Measurements from ENCODE around the gene ABHD17C.

The ABHD17C gene

DNA sequence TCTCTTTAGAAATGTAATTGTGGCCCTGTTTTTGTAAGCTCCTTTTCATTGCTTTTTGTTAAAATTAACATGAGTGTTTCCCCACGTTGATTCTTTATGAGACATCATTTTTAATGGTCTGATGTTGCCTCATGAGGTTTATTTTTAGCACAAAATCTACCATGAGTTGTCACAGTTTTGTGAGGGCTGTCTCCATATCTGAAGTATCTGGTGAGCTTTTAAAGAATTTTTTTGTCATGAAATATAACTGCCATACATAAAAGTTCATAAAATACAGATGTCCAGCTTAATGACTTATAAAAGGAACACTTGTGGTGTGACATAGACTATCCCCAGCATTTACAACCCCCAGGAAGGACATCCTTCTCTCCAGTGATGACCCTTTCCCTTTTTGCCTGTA is 49.7 kb downstream of the ABHD17C start:
- Histone ChIP-seq H3K27me3 (ENCODE audit: low read length) (no peaks in the 10 kb centered on the region), H3K9ac (ENCODE audit: low read length) (no peak overlapping the region), H3K36me3 (ENCODE audit: low read length) (no peaks in the 10 kb centered on the region), H3K27ac (ENCODE audit: low read depth, low read length) (no peak overlapping the region), H3K79me2 (ENCODE audit: insufficient read depth, low read length) (no peaks in the 10 kb centered on the region), H3K9me3 (ENCODE audit: insufficient read depth, low read length) (no peaks in the 10 kb centered on the region), H4K20me1 (ENCODE audit: low read depth, low read length) (no peaks in the 10 kb centered on the region), H2AFZ (ENCODE audit: low read depth, low read length, severe bottlenecking) (no peak overlapping the region), H3K4me3 (ENCODE audit: insufficient read depth, low read length, poor library complexity, severe bottlenecking) (no peak overlapping the region), H3K4me2 (ENCODE audit: low read depth, low read length, poor library complexity, severe bottlenecking) (no peak overlapping the region), H3F3A (ENCODE audit: insufficient read depth) (no peaks in the 10 kb centered on the region), H3K9me2 (replicated peaks; ENCODE audit: insufficient read depth, low read length) (no peaks in the 10 kb centered on the region)
- TF ChIP-seq, protein P1, sequence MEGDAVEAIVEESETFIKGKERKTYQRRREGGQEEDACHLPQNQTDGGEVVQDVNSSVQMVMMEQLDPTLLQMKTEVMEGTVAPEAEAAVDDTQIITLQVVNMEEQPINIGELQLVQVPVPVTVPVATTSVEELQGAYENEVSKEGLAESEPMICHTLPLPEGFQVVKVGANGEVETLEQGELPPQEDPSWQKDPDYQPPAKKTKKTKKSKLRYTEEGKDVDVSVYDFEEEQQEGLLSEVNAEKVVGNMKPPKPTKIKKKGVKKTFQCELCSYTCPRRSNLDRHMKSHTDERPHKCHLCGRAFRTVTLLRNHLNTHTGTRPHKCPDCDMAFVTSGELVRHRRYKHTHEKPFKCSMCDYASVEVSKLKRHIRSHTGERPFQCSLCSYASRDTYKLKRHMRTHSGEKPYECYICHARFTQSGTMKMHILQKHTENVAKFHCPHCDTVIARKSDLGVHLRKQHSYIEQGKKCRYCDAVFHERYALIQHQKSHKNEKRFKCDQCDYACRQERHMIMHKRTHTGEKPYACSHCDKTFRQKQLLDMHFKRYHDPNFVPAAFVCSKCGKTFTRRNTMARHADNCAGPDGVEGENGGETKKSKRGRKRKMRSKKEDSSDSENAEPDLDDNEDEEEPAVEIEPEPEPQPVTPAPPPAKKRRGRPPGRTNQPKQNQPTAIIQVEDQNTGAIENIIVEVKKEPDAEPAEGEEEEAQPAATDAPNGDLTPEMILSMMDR (IDR thresholded peaks at IDR 0.05; ENCODE audit: insufficient read depth, low read length, poor library complexity, severe bottlenecking), result no peak
- TF ChIP-seq EZH2phosphoT487 (conservative IDR thresholded peaks at IDR 0.05; ENCODE audit: low read length), result no peak

DNA sequence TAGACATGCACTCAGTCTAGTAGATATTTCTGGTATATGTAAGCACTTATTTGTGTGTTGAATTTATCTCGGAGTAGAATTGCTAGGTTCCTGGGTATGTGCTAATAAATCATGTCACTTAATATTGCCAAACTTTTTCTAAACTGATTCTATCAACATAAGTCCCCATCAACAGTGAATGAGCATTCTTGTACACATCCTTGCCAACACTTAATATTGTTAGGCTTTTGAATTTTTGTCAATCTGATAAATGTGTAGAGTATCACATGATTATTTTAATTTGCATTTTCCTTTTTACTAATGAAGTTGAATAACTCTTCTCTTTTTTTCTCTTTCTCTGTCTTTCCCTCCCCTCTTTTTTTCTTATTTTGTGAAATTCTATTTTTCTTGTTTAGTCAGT is 50.8 kb downstream of the ABHD17C start:
- H2AFZ ChIP-seq (ENCODE audit: low read depth, low read length, severe bottlenecking), result no peak overlapping the region
- H3K9ac ChIP-seq (ENCODE audit: low read length), result no peak overlapping the region
- no peaks in the 10 kb centered on the region for H3K27me3 ChIP-seq (ENCODE audit: low read length)
- H4K20me1 ChIP-seq (ENCODE audit: low read depth, low read length), result no peaks in the 10 kb centered on the region
- no peaks in the 10 kb centered on the region for H3K9me2 ChIP-seq (replicated peaks; ENCODE audit: insufficient read depth, low read length)
- H3K36me3 ChIP-seq (ENCODE audit: low read length), result no peaks in the 10 kb centered on the region
- H3K79me2 ChIP-seq (ENCODE audit: insufficient read depth, low read length), result no peaks in the 10 kb centered on the region
- H3K4me3 ChIP-seq (ENCODE audit: insufficient read depth, low read length, poor library complexity, severe bottlenecking), result no peak overlapping the region
- H3K9me3 ChIP-seq (ENCODE audit: insufficient read depth, low read length), result no peaks in the 10 kb centered on the region
- H3F3A ChIP-seq (ENCODE audit: insufficient read depth), result no peaks in the 10 kb centered on the region
- H3K27ac ChIP-seq (ENCODE audit: low read depth, low read length), result no peak overlapping the region
- TF ChIP-seq, protein P1 (IDR thresholded peaks at IDR 0.05; ENCODE audit: insufficient read depth, low read length, poor library complexity, severe bottlenecking), result no peak
- TF ChIP-seq EZH2phosphoT487 (conservative IDR thresholded peaks at IDR 0.05; ENCODE audit: low read length), result no peak
- no peak overlapping the region for H3K4me2 ChIP-seq (ENCODE audit: low read depth, low read length, poor library complexity, severe bottlenecking)

DNA sequence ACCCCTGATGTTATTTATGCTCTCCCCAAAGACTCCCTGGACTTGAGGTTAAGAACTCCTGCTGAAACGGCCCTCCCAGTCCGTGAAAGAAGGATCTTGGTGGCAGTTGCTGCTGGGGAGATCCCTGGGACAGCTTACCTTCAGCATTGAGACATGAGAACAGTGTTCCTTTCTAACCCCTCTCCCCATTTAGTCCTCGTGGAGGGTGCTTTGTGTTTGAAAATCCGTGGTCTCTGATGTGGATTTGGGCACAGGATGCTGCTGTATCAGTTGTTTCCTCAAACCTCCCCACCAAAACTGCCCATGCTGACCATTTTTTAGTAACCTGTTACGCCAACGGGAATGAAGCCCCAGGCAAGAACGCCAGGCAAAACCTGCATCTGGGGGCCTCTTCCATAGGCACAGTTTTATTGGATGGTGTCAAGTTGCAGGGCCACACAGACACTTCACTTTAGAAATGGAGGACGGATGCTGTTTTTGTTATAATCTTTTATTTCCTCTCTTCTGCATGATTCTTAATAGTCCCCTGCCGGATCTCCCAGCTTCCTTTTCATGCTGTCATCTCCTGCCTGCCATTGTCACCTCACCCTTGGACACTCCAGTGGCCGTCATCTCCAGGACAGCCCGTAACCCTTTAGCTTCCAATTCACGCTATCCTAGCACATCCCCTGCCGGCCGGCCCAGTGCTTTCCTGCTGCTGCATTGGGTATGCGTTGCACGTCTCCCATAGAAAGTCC is 52.4 kb downstream of the ABHD17C start:
- no peaks in the 10 kb centered on the region for H3K9me3 ChIP-seq (ENCODE audit: insufficient read depth, low read length)
- H3K27me3 ChIP-seq (ENCODE audit: low read length), result no peaks in the 10 kb centered on the region
- H3F3A ChIP-seq (ENCODE audit: insufficient read depth), result no peaks in the 10 kb centered on the region
- H3K4me3 ChIP-seq (ENCODE audit: insufficient read depth, low read length, poor library complexity, severe bottlenecking), result no peak overlapping the region
- no peaks in the 10 kb centered on the region for H3K79me2 ChIP-seq (ENCODE audit: insufficient read depth, low read length)
- H3K9ac ChIP-seq (ENCODE audit: low read length), result no peak overlapping the region
- no peak overlapping the region for H3K27ac ChIP-seq (ENCODE audit: low read depth, low read length)
- H3K36me3 ChIP-seq (ENCODE audit: low read length), result no peaks in the 10 kb centered on the region
- no peak overlapping the region for H3K4me2 ChIP-seq (ENCODE audit: low read depth, low read length, poor library complexity, severe bottlenecking)
- no peak overlapping the region for H2AFZ ChIP-seq (ENCODE audit: low read depth, low read length, severe bottlenecking)
- no peak for TF ChIP-seq EZH2phosphoT487 (conservative IDR thresholded peaks at IDR 0.05; ENCODE audit: low read length)
- TF ChIP-seq, protein P1 (IDR thresholded peaks at IDR 0.05; ENCODE audit: insufficient read depth, low read length, poor library complexity, severe bottlenecking), result no peak
- no peaks in the 10 kb centered on the region for H3K9me2 ChIP-seq (replicated peaks; ENCODE audit: insufficient read depth, low read length)
- no peaks in the 10 kb centered on the region for H4K20me1 ChIP-seq (ENCODE audit: low read depth, low read length)

Data from SU-DHL-6 (cell line).